ENCODE measurements around the gene SENP6.
"Not testable (repeated sequence)": the region's sequence is repeated elsewhere in the genome, so short reads cannot be mapped to it uniquely, and the experiment has no call there.

SENP6 gene

DNA sequence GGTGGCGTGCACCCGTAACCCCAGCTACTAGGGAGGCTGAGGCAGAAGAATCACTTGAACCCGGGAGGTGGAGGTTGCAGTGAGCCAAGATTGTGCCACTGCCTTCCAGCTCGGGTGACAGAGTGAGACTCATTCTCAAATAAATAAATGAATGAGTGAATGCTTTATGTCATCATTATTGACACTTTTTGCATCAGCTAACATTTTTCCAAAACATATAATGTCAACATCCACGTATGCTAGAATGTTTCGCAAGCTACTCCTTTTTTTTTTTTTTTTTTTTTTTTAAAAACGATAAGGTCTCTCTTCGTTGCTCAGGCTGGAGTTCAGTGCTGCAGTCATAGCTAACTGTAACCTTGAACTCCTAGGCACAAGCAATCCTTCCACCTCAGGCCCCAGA lies 72.2 kb downstream of the SENP6 start:
- no peak overlapping the region for H3K27ac ChIP-seq
- TF ChIP-seq, protein P1, sequence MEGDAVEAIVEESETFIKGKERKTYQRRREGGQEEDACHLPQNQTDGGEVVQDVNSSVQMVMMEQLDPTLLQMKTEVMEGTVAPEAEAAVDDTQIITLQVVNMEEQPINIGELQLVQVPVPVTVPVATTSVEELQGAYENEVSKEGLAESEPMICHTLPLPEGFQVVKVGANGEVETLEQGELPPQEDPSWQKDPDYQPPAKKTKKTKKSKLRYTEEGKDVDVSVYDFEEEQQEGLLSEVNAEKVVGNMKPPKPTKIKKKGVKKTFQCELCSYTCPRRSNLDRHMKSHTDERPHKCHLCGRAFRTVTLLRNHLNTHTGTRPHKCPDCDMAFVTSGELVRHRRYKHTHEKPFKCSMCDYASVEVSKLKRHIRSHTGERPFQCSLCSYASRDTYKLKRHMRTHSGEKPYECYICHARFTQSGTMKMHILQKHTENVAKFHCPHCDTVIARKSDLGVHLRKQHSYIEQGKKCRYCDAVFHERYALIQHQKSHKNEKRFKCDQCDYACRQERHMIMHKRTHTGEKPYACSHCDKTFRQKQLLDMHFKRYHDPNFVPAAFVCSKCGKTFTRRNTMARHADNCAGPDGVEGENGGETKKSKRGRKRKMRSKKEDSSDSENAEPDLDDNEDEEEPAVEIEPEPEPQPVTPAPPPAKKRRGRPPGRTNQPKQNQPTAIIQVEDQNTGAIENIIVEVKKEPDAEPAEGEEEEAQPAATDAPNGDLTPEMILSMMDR (conservative IDR thresholded peaks at IDR 0.05), result no peak

DNA sequence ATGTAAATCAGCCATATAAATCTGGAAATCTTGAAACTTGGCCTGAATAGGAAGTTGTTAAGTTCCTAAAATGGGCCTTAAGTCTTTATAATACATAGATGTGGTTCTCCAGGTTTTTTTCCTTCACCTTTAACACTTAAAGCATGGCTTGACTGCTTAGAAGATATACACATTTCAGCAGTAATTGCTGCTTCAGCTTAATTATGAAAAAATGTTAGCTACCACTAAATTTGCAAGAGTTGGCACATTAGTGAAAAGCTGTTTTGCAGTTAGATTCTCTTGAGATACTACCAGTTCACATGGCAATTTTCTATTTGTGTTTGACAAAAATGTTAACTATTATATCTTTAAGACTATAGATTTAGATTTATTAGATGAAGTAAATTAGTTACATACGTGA lies 74.7 kb downstream of the SENP6 start:
- no peak overlapping the region for H3K27ac ChIP-seq
- TF ChIP-seq, protein P1 (conservative IDR thresholded peaks at IDR 0.05), result no peak

DNA sequence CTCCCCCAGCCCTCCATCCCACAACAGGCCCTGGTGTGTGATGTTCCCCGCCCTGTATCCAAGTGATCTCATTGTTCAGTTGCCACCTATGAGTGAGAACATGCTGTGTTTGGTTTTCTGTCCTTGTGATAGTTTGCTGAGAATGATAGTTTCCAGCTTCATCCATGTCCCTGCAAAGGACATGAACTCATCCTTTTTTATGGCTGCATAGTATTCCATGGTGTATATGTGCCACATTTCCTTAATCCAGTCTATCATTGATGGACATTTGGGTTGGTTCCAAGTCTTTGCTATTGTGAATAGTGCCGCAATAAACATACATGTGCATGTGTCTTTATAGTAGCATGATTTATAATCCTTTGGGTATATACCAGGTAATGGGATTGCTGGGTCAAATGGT lies 80.9 kb downstream of the SENP6 start:
- H3K27ac ChIP-seq, result not testable (repeated sequence)

DNA sequence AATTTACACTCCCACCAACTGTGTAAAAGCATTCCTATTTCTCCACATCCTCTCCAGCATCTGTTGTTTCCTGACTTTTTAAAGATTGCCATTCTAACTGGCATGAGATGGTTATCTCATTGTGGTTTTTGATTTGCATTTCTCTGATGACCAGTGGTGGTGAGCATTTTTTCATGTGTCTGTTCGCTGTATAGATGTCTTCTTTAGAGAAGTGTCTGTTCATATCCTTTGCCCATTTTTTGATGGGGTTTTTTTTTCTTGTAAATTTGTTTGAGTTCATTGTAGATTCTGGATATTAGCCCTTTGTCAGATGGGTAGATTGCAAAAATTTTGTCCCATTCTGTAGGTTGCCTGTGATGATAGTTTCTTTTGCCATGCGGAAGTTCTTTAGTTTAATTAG lies 81.3 kb downstream of the SENP6 start:
- H3K27ac ChIP-seq, result not testable (repeated sequence)

DNA sequence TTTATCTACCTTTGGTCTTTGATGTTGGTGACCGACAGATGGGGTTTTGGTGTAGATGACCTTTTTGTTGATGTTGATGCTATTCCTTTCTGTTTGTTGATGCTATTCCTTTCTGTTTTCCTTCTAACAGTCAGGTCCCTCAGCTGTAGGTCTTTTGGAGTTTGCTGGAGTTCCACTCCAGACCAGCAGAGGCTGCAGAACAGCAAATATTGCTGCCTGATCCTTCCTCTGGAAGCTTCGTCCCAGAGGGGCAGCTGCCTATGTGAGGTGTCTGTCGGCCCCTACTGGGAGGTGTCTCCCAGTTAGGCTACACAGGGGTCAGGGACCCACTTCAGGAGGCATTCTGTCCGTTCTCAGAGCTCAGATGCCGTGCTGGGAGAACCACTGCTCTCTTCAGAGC lies 85.9 kb downstream of the SENP6 start:
- not testable (repeated sequence) for H3K27ac ChIP-seq
- TF ChIP-seq, protein P1 (conservative IDR thresholded peaks at IDR 0.05), result 0 out of 2 replicates have a peak, but pooled peaks have one; percentile 12

DNA sequence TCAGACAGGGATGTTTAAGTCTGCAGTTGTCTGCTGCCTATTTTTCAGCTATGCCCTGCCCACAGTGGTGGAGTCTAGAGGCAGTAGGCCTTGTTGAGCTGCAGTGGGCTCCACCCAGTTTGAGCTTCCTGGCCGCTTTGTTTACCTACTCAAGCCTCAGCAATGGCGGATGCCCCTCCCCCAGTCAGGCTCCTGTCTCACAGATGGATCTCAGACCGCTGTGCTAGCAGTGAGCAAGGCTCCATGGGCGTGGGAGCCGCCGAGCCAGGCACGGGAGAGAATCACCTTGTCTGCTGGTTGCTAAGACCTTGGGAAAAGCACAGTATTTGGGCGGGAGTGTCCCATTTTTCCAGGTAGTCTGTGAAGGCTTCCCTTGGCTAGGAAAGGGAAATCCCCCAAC lies 86.3 kb downstream of the SENP6 start:
- H3K27ac ChIP-seq, result not testable (repeated sequence)

DNA sequence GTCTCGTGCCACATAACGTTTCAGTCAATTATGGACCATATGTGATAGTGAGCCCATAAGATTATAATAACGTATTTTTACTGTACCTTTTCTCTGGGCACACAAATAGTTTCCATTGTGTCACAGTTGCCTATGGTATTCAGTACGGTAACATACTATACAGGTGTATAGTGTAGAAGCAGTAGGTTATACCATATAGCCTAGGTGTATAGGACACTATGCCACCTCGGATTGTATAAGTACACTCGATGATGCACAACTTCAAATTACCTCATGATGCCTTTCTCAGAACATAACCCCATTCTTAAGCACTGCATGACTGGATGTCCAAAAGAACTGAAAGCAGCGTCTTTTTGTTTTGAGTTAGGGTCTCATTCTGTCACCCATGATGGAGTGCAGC lies 87.9 kb downstream of the SENP6 start:
- no peak overlapping the region for H3K27ac ChIP-seq
- TF ChIP-seq, protein P1 (conservative IDR thresholded peaks at IDR 0.05), result no peak

DNA sequence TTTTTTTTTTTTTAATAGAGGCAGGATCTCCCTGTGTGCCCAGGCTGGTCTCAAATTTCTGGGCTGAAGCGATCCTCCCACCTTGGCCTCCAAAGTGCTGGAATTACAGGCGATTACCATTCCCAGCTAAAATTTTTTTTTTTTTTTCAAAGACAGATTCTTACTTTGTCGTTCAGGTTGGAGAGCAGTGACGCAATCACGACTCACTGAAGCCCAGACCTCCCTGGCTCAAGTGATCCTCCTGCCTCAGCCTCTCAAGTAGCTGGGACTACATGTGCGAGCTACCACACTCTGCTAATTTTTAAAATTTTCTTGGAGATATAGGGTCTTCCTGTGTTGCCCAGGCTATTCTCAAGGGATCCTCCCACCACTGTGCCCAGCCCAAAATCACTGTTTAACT lies 89.3 kb downstream of the SENP6 start:
- TF ChIP-seq, protein P1 (conservative IDR thresholded peaks at IDR 0.05), result no peak
- no peak overlapping the region for H3K27ac ChIP-seq

DNA sequence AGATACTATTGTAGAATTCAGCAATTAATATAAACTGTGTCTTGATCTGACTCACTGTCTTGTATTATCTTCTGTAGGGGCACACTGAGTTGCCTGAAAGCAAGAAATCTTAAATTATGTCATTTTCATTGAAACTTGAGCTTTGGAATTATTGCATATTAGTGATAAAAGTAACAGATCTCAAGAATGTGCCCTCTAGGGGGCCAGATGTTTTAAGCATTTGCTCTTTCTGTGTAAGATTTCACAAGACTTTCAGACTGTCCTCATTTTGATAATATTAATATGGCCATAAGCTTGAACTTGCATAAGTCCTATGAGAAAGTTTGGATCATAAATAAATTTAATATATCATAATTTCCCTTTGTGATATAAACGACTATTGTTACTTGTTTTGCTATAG lies 91.9 kb downstream of the SENP6 start:
- TF ChIP-seq, protein P1 (conservative IDR thresholded peaks at IDR 0.05), result peak; percentile 12; the same call in 1 of the 2 replicates
- H3K27ac ChIP-seq, result no peak overlapping the region

All from VCaP (cell line).